ENCODE data around the gene IFITM10. TPM values are rescaled to one million over a fixed set of nuclear protein-coding genes. Genes with fewer than 3 reads are reported as not detected.

IFITM10 gene
- total and polyA plus RNA-seq, 9 of the 15 experiments (the other 6 are each of a cell fraction or from before 2014, with no cell fraction given), result 0.08 to 0.13 (median 0.09) TPM; not detected in 6

GRCh38 chr11:1728301-1728700 is 22.1 kb downstream of the IFITM10 start (continued):
- TF ChIP-seq POLR2G (IDR thresholded peaks at IDR 0.05; ENCODE audit: low read depth, low read length) (no peak), TCFL5 (CRISPR knock-in tag; conservative IDR thresholded peaks at IDR 0.05) (no peak), HDAC6 (IDR thresholded peaks at IDR 0.05; ENCODE audit: low read depth, low read length) (no peak), ZNF3 (CRISPR knock-in tag; IDR thresholded peaks at IDR 0.05) (no peak), COPS2 (conservative IDR thresholded peaks at IDR 0.05) (no peak), ZBTB1 (CRISPR knock-in tag; IDR thresholded peaks at IDR 0.05; ENCODE audit: borderline replicate concordance, low read depth) (no peak), POLR3A (IDR thresholded peaks at IDR 0.05; ENCODE audit: borderline replicate concordance, extremely low read depth, insufficient read depth, insufficient read length) (no peak), ZBTB12 (CRISPR knock-in tag; IDR thresholded peaks at IDR 0.05) (no peak), ILK (tag; IDR thresholded peaks at IDR 0.05; ENCODE audit: borderline replicate concordance, low read depth) (no peak), CCAR2 (IDR thresholded peaks at IDR 0.05; ENCODE audit: low read depth, low read length) (no peak), ZFPM2 (CRISPR knock-in tag; IDR thresholded peaks at IDR 0.05) (no peak)
- TF ChIP-seq, protein P1, sequence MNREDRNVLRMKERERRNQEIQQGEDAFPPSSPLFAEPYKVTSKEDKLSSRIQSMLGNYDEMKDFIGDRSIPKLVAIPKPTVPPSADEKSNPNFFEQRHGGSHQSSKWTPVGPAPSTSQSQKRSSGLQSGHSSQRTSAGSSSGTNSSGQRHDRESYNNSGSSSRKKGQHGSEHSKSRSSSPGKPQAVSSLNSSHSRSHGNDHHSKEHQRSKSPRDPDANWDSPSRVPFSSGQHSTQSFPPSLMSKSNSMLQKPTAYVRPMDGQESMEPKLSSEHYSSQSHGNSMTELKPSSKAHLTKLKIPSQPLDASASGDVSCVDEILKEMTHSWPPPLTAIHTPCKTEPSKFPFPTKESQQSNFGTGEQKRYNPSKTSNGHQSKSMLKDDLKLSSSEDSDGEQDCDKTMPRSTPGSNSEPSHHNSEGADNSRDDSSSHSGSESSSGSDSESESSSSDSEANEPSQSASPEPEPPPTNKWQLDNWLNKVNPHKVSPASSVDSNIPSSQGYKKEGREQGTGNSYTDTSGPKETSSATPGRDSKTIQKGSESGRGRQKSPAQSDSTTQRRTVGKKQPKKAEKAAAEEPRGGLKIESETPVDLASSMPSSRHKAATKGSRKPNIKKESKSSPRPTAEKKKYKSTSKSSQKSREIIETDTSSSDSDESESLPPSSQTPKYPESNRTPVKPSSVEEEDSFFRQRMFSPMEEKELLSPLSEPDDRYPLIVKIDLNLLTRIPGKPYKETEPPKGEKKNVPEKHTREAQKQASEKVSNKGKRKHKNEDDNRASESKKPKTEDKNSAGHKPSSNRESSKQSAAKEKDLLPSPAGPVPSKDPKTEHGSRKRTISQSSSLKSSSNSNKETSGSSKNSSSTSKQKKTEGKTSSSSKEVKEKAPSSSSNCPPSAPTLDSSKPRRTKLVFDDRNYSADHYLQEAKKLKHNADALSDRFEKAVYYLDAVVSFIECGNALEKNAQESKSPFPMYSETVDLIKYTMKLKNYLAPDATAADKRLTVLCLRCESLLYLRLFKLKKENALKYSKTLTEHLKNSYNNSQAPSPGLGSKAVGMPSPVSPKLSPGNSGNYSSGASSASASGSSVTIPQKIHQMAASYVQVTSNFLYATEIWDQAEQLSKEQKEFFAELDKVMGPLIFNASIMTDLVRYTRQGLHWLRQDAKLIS (CRISPR knock-in tag; IDR thresholded peaks at IDR 0.05), result no peak

All from K562 (cell line).